Measurements from ENCODE around the gene PRUNE2.
A peak's percentile ranks its signal among the peaks of the same experiment; 100 is the strongest.

Gene PRUNE2

GRCh38 chr9:76887003-76887821, 18.7 kb downstream of the PRUNE2 start:
- in situ Hi-C loops (cut with HindIII; ENCODE audit: low sequenced_read_pairs), result no loop called here
- no peak for TF ChIP-seq CTCF (IDR thresholded peaks at IDR 0.05; ENCODE audit: low read depth, low read length)
- no peak overlapping the region for H3K4me3 ChIP-seq (ENCODE audit: low read depth, low read length)
- DNase-seq (ENCODE audit: low read depth, low spot score), result peak; percentile 45

GRCh38 chr9:76886318-76886717, 19.6 kb downstream of the PRUNE2 start:
- no peak overlapping the region for H3K4me3 ChIP-seq (ENCODE audit: low read depth, low read length)
- in situ Hi-C loops (cut with HindIII; ENCODE audit: low sequenced_read_pairs), result no loop called here
- TF ChIP-seq CTCF (IDR thresholded peaks at IDR 0.05; ENCODE audit: low read depth, low read length), result no peak
- DNase-seq (ENCODE audit: low read depth, low spot score), result no peak

- in situ Hi-C loops (cut with HindIII; ENCODE audit: low sequenced_read_pairs), result no loop called here
- no peak overlapping the region for H3K4me3 ChIP-seq (ENCODE audit: low read depth, low read length)
- no peak for DNase-seq (ENCODE audit: low read depth, low spot score)
- no peak for TF ChIP-seq CTCF (IDR thresholded peaks at IDR 0.05; ENCODE audit: low read depth, low read length)
Observed at GRCh38 chr9:76884823-76885222, 21.1 kb downstream of the PRUNE2 start.

- TF ChIP-seq CTCF (IDR thresholded peaks at IDR 0.05; ENCODE audit: low read depth, low read length), result no peak
- no peak for DNase-seq (ENCODE audit: low read depth, low spot score)
- in situ Hi-C loops (cut with HindIII; ENCODE audit: low sequenced_read_pairs), result no loop called here
- no peak overlapping the region for H3K4me3 ChIP-seq (ENCODE audit: low read depth, low read length)
Observed at GRCh38 chr9:76883341-76883855, 22.5 kb downstream of the PRUNE2 start.

- DNase-seq (ENCODE audit: low read depth, low spot score), result no peak
- no peak overlapping the region for H3K4me3 ChIP-seq (ENCODE audit: low read depth, low read length)
- TF ChIP-seq CTCF (IDR thresholded peaks at IDR 0.05; ENCODE audit: low read depth, low read length), result no peak
- in situ Hi-C loops (cut with HindIII; ENCODE audit: low sequenced_read_pairs), result no loop called here
Observed at GRCh38 chr9:76882686-76883085, 23.2 kb downstream of the PRUNE2 start.

- H3K4me3 ChIP-seq (ENCODE audit: low read depth, low read length), result no peak overlapping the region
- in situ Hi-C loops (cut with HindIII; ENCODE audit: low sequenced_read_pairs), result no loop called here
- TF ChIP-seq CTCF (IDR thresholded peaks at IDR 0.05; ENCODE audit: low read depth, low read length), result no peak
- DNase-seq (ENCODE audit: low read depth, low spot score), result no peak
Observed at GRCh38 chr9:76880210-76880609, 25.7 kb downstream of the PRUNE2 start.
